NCI-H226 (cell line): Measurements from ENCODE around the gene ADH6.
"Not testable (repeated sequence)": the region's sequence is repeated elsewhere in the genome, so short reads cannot be mapped to it uniquely, and the experiment has no call there.

ENCODE experiments used
- DNase-seq: peaks from one replicate; pipeline ENCODE4 v3.0.0-alpha.2; 2015

ADH6 gene

GRCh38 chr4:99219072-99219471 is at the start of gene ADH6:
Gene ADH6, minus strand, starts transcription at chr4:99219246. Its CDS starts 94 bp downstream, at chr4:99219152.
- DNase-seq = no peak

- DNase-seq = no peak
These were observed 45.9 kb upstream of the ADH6 start for GRCh38 chr4:99264927-99265326.

GRCh38 chr4:99252746-99253145 is 33.7 kb upstream of the ADH6 start:
- DNase-seq = no peak

GRCh38 chr4:99248714-99249113 is 29.7 kb upstream of the ADH6 start:
- DNase-seq = no peak

- no peak for DNase-seq
These were observed 16.9 kb upstream of the ADH6 start for GRCh38 chr4:99235955-99236354.

GRCh38 chr4:99234331-99235010 is 15.4 kb upstream of the ADH6 start:
- no peak for DNase-seq

GRCh38 chr4:99233397-99233796 is 14.4 kb upstream of the ADH6 start:
- not testable (repeated sequence) for DNase-seq

- DNase-seq = not testable (repeated sequence)
These were observed 9.7 kb upstream of the ADH6 start for GRCh38 chr4:99228706-99229105.

- not testable (repeated sequence) for DNase-seq
These were observed 8.6 kb upstream of the ADH6 start for GRCh38 chr4:99227646-99228045.

GRCh38 chr4:99221980-99222379 is 2.9 kb upstream of the ADH6 start:
- no peak for DNase-seq

- DNase-seq = no peak
These were observed 433 bp upstream of the ADH6 start for GRCh38 chr4:99219479-99219878.

GRCh38 chr4:99215521-99215920 is 3.5 kb downstream of the ADH6 start:
- DNase-seq = no peak

GRCh38 chr4:99210789-99211188 is 8.3 kb downstream of the ADH6 start:
- no peak for DNase-seq

- DNase-seq = peak; percentile 96
These were observed 9.4 kb downstream of the ADH6 start for GRCh38 chr4:99209671-99210070.

- no peak for DNase-seq
These were observed 10.3 kb downstream of the ADH6 start for GRCh38 chr4:99208719-99209075.

- peak; percentile 66 for DNase-seq
These were observed 10.9 kb downstream of the ADH6 start for GRCh38 chr4:99207911-99208718.

GRCh38 chr4:99207069-99207743 is 11.8 kb downstream of the ADH6 start:
- DNase-seq = no peak

- peak; percentile 13 for DNase-seq
These were observed 13.7 kb downstream of the ADH6 start for GRCh38 chr4:99205153-99205979.

GRCh38 chr4:99202536-99202935 is 16.5 kb downstream of the ADH6 start:
- no peak for DNase-seq

- no peak for DNase-seq
These were observed 17.0 kb downstream of the ADH6 start for GRCh38 chr4:99202094-99202493.

GRCh38 chr4:99201690-99202089 is 17.4 kb downstream of the ADH6 start:
- DNase-seq = no peak

- DNase-seq = no peak
These were observed 18.9 kb downstream of the ADH6 start for GRCh38 chr4:99200138-99200537.

- DNase-seq = no peak
These were observed 28.7 kb downstream of the ADH6 start for GRCh38 chr4:99190336-99190735.
